Activated CD8-positive, alpha-beta memory T cell treated with anti-CD3 and anti-CD28 coated beads, Interleukin-2, amount 10 ng/mL, durations not matched to agents 7 days and 5 days (primary cell): Measurements from ENCODE around the gene ACTL8. TPM values are rescaled to one million over a fixed set of nuclear protein-coding genes. Genes with fewer than 3 reads are reported as not detected.

Experiments used
- ATAC-seq: fragments of 150-1000 bp; cut with Tn5 transposase; one replicate; pipeline ENCODE4 v1.10.0; 2021; ENCODE audit warnings: moderate library complexity
- CTCF ChIA-PET: fragments of 350-600 bp; sonication (Branson Sonifier 250); formaldehyde crosslinking; loops from one replicate; lab custom pipeline; 2021; ENCODE audit warnings: antibody characterized with exemption; lab: Charles Lee
- DNase-seq: peaks from one replicate; pipeline ENCODE4 v3.0.0-alpha.2; 2020
- H3K27ac Mint-ChIP-seq: one replicate; pipeline ENCODE4 v1.8.0; 2021; ENCODE audit warnings: mild to moderate bottlenecking, mixed read lengths
- H3K27me3 Mint-ChIP-seq: one replicate; pipeline ENCODE4 v1.8.0; 2021; ENCODE audit warnings: mixed read lengths
- H3K36me3 Mint-ChIP-seq: one replicate; pipeline ENCODE4 v1.8.0; 2021; ENCODE audit warnings: mild to moderate bottlenecking, mixed read lengths
- H3K4me1 Mint-ChIP-seq: one replicate; pipeline ENCODE4 v1.8.0; 2021; ENCODE audit warnings: mixed read lengths
- H3K4me3 Mint-ChIP-seq: one replicate; pipeline ENCODE4 v1.8.0; 2021; ENCODE audit warnings: mild to moderate bottlenecking, moderate library complexity, mixed read lengths
- H3K9me3 Mint-ChIP-seq: one replicate; pipeline ENCODE4 v1.8.0; 2022; ENCODE audit warnings: low read depth, mixed read lengths
- total RNA-seq, 2 experiments: library from RNA; stranded (reverse); gene quantifications; one replicate each; pipeline ENCODE4 v1.2.3, GENCODE V29; 2021

Gene ACTL8, protein sequence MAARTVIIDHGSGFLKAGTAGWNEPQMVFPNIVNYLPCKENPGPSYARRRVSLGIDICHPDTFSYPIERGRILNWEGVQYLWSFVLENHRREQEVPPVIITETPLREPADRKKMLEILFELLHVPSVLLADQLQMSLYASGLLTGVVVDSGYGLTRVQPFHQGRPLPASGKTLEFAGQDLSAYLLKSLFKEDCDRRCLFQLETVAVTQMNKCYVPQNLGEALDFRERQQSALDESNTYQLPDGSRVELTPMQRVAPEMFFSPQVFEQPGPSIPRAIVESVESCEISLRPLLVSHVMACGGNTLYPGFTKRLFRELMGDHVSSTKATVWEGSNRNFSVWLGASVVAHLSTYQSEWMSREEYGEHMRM
- not detected for total RNA-seq

DNA sequence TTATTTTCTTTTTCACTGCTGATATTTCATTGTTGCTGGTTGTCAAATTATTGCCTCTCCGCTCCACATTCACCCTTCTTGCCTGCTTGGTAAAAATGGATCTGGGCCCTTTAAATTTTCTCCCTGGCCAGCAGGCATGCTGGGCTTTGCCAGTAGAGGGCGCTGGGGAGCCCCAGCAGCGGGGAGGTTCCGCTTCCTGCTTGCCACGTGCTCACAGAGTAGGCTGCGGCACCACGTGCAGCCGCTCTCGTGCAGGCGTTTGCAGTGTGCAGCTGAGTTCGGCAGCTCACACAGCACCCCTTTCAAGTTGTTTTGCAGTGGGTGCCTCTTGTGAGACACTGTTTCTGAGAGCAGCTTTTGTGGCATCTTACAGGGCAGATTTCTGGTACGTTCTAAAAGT lies at the start of gene ACTL8:
ACTL8 (plus strand) TSS at position 214 of the 400 bp plus-strand sequence. CDS start 67,676 bp downstream, outside the sequence.
- H3K27me3 Mint-ChIP-seq: no peaks in the 10 kb centered on the region
- ATAC-seq (no peak), DNase-seq (no peak)
- H3K9me3 Mint-ChIP-seq: peaks cover 21% of the 10 kb centered on the region
- peaks cover 4% of the 10 kb centered on the region for H3K36me3 Mint-ChIP-seq
- H3K4me1 Mint-ChIP-seq: no peaks in the 10 kb centered on the region
- CTCF ChIA-PET: no interaction called here
- no peak within 1 kb of the TSS for H3K27ac Mint-ChIP-seq
- H3K4me3 Mint-ChIP-seq: no peak within 1 kb of the TSS

DNA sequence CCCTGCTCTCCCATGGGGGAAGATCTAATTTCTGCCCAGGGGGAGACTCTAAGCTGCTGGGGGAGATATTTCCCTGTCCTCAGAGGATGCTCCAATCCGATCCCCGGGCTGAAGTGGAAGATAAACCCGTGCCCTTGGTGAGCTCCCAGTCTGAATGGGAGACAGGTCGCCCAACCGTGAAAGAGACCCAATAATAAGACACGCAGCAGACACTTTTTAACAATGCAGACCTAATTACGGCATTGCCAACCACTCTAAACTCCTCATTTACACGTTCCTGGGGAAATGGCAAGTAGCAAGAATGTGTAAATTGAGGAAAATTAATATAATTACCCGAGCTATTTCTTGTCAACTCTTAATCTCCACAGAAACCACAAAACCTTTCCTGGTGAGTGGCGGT lies 48.7 kb upstream of the ACTL8 start:
- Mint-ChIP-seq H3K9me3 (no peaks in the 10 kb centered on the region), H3K27me3 (no peaks in the 10 kb centered on the region), H3K27ac (no peak overlapping the region), H3K4me3 (no peak overlapping the region), H3K36me3 (no peaks in the 10 kb centered on the region), H3K4me1 (no peaks in the 10 kb centered on the region)
- no peak for ATAC-seq
- no peak for DNase-seq
- CTCF ChIA-PET: no interaction called here

DNA sequence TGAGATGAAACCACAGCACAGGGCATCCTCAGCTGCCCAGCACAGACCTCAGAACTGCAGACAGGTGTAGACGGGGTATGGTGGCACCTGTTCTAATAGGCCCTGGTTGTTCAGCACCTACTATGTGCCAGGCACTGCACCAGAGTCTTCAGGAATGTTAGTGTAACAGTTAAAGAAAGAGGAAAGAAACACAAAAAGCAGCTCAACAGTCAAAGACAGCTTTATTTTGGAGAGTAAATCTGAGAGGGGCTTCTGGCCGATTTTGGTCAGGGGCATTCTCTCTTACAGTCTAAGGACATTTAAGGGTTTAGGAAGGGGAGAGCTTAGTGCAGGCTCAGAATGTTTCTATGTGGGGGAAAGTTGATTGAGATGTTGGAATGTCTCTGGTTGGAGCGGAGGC lies 45.2 kb upstream of the ACTL8 start:
- CTCF ChIA-PET: no interaction called here
- Mint-ChIP-seq H3K27me3 (no peaks in the 10 kb centered on the region), H3K9me3 (no peaks in the 10 kb centered on the region), H3K4me1 (no peaks in the 10 kb centered on the region), H3K4me3 (no peak overlapping the region), H3K27ac (no peak overlapping the region), H3K36me3 (no peaks in the 10 kb centered on the region)
- DNase-seq (no peak), ATAC-seq (no peak)

DNA sequence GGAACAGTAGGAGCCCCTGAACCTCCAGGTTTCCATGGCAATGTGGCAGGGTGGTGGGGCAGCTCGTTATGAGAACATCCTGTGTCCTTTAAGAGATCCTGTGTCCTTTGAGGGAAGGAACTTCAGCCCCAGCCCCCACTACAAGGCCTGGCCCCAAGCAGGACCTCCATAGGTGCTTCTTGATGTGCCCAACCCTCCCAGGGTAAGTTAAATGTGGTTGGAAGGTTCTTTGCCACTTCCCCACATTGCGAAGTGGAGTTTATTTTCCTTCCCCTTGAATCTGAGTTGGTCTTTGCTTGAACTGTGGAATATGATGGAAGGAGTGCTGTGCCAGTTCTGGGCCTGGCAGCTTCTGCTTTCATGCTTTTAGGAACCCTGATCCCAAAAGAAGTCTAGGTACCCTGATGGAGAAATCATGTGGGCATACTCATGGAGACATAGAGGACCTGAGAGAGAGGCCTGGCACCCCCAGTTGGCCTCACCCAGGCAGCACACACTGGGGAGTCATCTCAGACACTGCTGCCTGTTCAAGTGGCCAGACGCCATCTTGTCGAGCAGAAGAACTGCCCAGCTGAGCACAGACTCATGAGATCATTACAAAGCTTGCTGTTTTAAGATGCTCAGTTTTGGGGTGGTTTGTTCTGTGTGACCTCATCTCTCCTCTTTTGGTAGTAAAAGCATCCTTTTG lies 44.1 kb upstream of the ACTL8 start:
- H3K27ac Mint-ChIP-seq: no peak overlapping the region
- ATAC-seq (no peak), DNase-seq (no peak)
- H3K4me3 Mint-ChIP-seq: no peak overlapping the region
- H3K27me3 Mint-ChIP-seq: no peaks in the 10 kb centered on the region
- no peaks in the 10 kb centered on the region for H3K36me3 Mint-ChIP-seq
- H3K4me1 Mint-ChIP-seq: no peaks in the 10 kb centered on the region
- CTCF ChIA-PET: no interaction called here
- no peaks in the 10 kb centered on the region for H3K9me3 Mint-ChIP-seq

DNA sequence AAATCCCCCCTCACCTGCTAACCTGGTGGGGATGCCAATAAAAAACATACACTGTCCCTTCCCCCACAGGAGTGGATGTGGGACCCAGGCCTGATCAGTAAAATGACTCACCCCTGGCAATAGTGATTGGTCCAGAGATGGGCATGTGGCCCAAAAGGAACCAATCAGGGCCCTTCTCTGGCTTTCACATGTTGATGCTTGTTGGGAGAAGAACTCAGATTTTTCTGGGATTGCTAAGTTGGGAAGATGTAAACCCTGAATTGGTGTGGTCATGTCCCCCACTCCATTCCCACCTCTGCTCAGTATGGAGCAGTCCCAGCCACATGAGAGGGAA lies 43.6 kb upstream of the ACTL8 start:
- Mint-ChIP-seq H3K36me3 (no peaks in the 10 kb centered on the region), H3K27me3 (no peaks in the 10 kb centered on the region), H3K4me3 (no peak overlapping the region), H3K4me1 (no peaks in the 10 kb centered on the region), H3K27ac (no peak overlapping the region), H3K9me3 (no peaks in the 10 kb centered on the region)
- CTCF ChIA-PET: no interaction called here
- DNase-seq: no peak
- ATAC-seq: no peak

DNA sequence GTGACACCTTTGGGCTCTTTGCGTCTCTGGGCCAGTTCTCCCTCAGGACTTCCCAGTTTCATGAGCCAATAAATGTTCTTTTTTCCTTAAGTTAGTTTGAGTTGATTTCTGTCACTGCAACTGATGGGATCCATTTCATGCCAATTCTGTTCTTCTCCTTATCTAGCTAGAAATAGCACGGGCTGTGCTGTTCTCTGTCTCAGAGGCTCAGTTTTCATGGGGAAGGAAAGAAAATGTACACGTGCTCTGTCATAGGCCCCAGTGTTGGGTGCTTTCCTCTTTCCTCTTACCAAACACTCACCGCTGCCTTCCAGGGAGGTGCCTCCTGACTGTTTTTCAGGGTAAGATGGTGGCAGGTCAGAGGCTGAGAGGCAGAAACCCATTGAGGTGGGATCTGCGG lies 43.2 kb upstream of the ACTL8 start:
- H3K27ac Mint-ChIP-seq: no peak overlapping the region
- CTCF ChIA-PET: no interaction called here
- H3K4me1 Mint-ChIP-seq: no peaks in the 10 kb centered on the region
- H3K4me3 Mint-ChIP-seq: no peak overlapping the region
- no peaks in the 10 kb centered on the region for H3K9me3 Mint-ChIP-seq
- H3K27me3 Mint-ChIP-seq: no peaks in the 10 kb centered on the region
- no peak for DNase-seq
- H3K36me3 Mint-ChIP-seq: no peaks in the 10 kb centered on the region
- ATAC-seq: no peak

DNA sequence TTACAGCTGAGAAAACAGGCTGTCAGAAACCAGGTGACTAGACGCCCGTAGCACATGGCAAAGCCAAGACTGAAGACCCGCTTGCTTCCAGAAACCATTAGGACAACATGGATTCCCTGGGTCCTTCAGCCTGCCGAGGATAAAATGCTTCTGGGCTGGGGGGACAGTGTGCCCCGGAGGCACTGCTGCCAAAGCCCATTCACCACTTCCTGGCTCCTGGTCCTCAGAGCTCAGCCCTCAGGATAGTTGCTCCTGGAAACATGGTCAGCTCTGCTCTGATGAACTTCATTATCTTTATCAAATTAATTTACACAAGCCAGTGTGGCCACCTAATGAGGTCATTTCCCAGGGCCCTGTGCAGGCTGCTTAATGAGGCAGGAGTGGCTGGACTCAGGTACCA lies 41.1 kb upstream of the ACTL8 start:
- H3K27ac Mint-ChIP-seq: no peak overlapping the region
- DNase-seq: no peak
- H3K4me3 Mint-ChIP-seq: no peak overlapping the region
- no peaks in the 10 kb centered on the region for H3K27me3 Mint-ChIP-seq
- H3K9me3 Mint-ChIP-seq: no peaks in the 10 kb centered on the region
- no peak for ATAC-seq
- CTCF ChIA-PET: no interaction called here
- no peaks in the 10 kb centered on the region for H3K4me1 Mint-ChIP-seq
- no peaks in the 10 kb centered on the region for H3K36me3 Mint-ChIP-seq

DNA sequence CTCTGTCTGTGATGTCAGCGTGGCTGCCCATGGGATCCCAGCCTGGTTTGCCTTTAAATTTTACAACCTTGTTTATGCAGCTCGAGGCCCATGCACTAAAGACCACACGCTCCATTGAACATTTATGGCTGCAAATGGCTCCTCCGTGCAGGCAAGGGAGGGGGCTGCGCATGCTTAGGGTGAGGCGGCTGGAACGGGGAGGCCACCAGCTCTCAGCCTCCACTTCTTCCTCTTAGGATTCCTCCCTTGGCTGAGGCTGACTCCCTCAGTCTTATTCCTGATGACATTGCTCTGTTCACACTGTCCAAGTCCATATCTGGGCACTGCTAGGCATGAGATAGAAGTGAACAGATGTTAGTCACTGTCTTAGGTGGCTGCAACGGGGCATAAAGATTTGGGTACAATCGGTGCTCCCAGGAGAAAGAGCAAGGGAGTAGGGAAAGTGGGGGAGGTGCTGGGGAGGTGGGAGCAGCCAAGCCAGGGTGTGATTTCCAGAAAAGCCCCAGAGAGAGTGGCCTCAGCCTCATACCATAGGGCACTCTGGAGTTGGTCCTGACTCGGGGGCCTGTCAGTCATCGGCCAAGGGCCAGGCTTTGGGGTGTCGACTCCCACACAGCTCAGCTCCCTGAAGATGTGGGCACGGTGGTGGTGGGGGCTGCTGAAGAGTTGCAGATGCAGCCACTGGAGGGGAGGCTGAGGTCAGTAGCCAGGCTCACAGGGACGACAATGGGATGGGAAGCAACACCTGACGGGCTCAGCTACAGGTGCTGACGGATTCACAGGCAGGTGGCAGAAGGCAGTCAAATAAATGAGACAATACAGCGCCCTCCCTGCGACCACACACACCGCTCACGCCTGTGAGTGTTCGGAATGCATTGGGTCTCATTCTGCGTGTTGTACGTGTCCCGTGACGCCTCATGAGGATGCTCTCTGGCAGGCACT lies 37.3 kb upstream of the ACTL8 start:
- Mint-ChIP-seq H3K36me3 (no peaks in the 10 kb centered on the region), H3K4me1 (no peaks in the 10 kb centered on the region), H3K27me3 (no peaks in the 10 kb centered on the region), H3K27ac (no peak overlapping the region), H3K4me3 (no peak overlapping the region), H3K9me3 (no peaks in the 10 kb centered on the region)
- DNase-seq (no peak), ATAC-seq (no peak)
- CTCF ChIA-PET: no interaction called here

DNA sequence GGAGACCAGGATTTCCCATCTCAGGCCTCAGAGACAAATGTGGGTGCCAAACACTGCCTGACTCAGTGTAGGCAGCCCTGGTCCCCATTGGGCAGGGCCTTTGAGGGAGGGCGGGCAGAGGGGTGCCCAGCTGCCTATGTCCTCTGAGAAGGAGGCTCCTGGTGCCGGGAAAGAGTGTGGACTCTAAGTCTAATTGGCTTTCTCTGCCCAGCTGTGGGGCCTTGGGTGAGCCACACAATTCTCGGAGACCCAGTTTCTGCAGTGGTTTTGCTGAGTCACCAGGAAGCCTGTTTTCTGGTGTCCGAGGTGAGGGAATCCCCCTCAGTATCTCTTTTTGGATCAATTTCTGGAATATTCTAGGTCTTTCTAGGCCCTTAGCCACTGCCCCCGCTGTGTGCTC lies 35.3 kb upstream of the ACTL8 start:
- no peaks in the 10 kb centered on the region for H3K9me3 Mint-ChIP-seq
- no peaks in the 10 kb centered on the region for H3K36me3 Mint-ChIP-seq
- no peak for DNase-seq
- ATAC-seq: no peak
- no peak overlapping the region for H3K27ac Mint-ChIP-seq
- no peaks in the 10 kb centered on the region for H3K4me1 Mint-ChIP-seq
- CTCF ChIA-PET: no interaction called here
- no peak overlapping the region for H3K4me3 Mint-ChIP-seq
- H3K27me3 Mint-ChIP-seq: no peaks in the 10 kb centered on the region

DNA sequence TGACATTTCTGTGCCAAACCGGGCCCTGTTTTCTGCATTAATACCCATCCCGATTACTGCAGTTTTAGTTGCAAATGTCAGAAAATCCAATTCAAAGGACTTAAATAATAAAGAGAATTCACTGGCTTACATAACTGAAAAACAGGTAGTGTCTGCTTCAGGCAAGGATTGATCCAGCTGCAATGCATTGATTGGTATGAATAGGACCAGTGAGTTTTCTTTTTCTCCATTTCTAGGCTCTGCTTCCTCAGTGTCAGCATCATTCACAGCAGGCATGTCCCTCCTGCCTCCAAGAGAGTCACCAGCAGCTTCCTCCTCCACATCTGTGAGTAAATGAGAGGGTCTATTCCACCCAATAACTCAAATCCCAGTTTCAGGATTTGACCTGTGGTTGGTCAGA lies 33.7 kb upstream of the ACTL8 start:
- Mint-ChIP-seq H3K27ac (no peak overlapping the region), H3K36me3 (no peaks in the 10 kb centered on the region), H3K9me3 (no peaks in the 10 kb centered on the region), H3K4me1 (no peaks in the 10 kb centered on the region), H3K27me3 (no peaks in the 10 kb centered on the region), H3K4me3 (no peak overlapping the region)
- CTCF ChIA-PET: no interaction called here
- no peak for ATAC-seq
- DNase-seq: no peak

DNA sequence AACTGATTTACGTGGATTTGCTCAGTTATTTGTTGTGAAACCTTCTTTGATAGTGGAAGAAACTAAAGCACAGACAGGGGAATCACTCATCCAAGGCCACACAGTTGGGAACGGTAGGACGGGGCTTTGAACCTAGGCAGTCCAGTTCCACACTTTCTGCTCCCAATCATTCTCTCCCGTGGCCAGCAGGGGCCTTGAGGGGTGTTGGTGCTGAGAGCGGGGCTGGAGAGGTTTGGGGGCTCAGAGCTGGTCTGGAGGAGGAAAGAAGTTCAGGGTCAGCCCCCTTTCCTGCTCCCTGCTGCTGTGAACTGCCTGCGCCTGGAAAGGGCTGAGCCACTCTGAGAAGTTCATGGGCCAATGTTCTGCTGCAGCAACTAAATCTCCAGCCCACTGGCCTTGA lies 31.4 kb upstream of the ACTL8 start:
- Mint-ChIP-seq H3K4me3 (no peak overlapping the region), H3K27ac (no peak overlapping the region), H3K4me1 (no peaks in the 10 kb centered on the region), H3K36me3 (no peaks in the 10 kb centered on the region), H3K27me3 (no peaks in the 10 kb centered on the region), H3K9me3 (no peaks in the 10 kb centered on the region)
- CTCF ChIA-PET: no interaction called here
- no peak for DNase-seq
- no peak for ATAC-seq

DNA sequence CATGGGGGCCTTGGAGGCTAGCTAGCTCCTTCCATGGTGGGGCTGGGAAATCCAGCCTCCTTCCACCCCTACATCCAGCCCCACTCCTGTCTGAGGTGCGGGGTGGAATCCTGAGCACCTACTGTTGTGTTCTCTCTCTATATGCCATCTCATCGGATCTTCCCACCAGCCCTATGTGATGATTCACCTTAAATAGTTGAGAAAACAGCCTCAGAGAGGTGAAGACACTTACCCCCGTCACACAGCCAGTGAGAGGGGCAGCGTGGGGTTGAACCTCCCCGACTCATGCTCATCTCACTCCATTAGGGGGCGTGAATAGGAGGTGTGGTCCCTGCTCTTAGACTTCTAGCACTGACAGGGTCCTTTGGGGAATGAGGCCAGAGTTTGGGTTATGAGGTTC lies 31.0 kb upstream of the ACTL8 start:
- Mint-ChIP-seq H3K27me3 (no peaks in the 10 kb centered on the region), H3K9me3 (no peaks in the 10 kb centered on the region), H3K4me3 (no peak overlapping the region), H3K36me3 (no peaks in the 10 kb centered on the region), H3K27ac (no peak overlapping the region), H3K4me1 (no peaks in the 10 kb centered on the region)
- CTCF ChIA-PET: no interaction called here
- ATAC-seq (no peak), DNase-seq (no peak)

DNA sequence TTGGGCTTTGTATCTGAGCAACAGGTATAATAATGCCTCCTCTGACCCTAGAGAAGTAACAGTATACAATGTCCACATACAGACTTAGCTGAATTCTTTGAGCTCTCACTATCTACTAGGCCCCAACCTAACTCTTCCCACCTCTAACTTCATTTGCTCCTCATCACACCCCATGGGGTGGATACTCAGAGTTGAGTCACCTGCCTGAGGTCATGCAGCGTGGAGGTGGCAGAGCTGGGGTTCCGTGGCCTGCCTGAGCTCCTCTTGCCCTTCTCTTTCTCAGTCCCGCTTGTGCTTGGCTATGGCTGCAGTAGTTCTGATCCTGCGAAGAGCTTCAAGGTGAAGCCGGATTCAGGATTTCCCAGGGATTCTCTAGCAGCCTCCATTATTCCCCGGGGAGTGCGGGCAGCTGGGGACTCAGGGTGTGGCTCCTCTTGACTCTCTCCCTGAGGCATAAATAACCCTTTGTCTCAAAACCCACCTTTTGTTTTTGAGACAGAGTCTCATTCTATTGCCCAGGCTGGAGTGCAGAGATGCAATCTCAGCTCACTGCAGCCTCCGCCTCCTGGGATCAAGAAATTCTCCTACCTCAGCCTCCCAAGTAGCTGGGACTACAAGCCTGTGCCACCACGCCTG lies 29.9 kb upstream of the ACTL8 start:
- Mint-ChIP-seq H3K4me1 (no peaks in the 10 kb centered on the region), H3K27me3 (no peaks in the 10 kb centered on the region), H3K36me3 (no peaks in the 10 kb centered on the region), H3K4me3 (no peak overlapping the region), H3K27ac (no peak overlapping the region), H3K9me3 (no peaks in the 10 kb centered on the region)
- CTCF ChIA-PET: no interaction called here
- no peak for DNase-seq
- ATAC-seq: no peak
